ENCODE results near the gene CTNND2.

Gene CTNND2

GRCh38 chr5:11760934-11761603 is 143.2 kb downstream of the CTNND2 start:
- no peak for DNase-seq

- no peak for DNase-seq
These were observed 145.9 kb downstream of the CTNND2 start for GRCh38 chr5:11758321-11758720.

- no peak for DNase-seq
These were observed 146.6 kb downstream of the CTNND2 start for GRCh38 chr5:11757661-11758060.

- no peak for DNase-seq
These were observed 167.2 kb downstream of the CTNND2 start for GRCh38 chr5:11737010-11737409.

GRCh38 chr5:11734369-11734768 is 169.9 kb downstream of the CTNND2 start:
- DNase-seq = no peak

- no peak for DNase-seq
These were observed 170.4 kb downstream of the CTNND2 start for GRCh38 chr5:11733840-11734192.

GRCh38 chr5:11733185-11733839 is 170.9 kb downstream of the CTNND2 start:
- no peak for DNase-seq

- DNase-seq = no peak
These were observed 179.3 kb downstream of the CTNND2 start for GRCh38 chr5:11724940-11725339.

- DNase-seq = no peak
These were observed 184.3 kb downstream of the CTNND2 start for GRCh38 chr5:11719888-11720481.

GRCh38 chr5:11715461-11716196 is 188.6 kb downstream of the CTNND2 start:
- no peak for DNase-seq

- no peak for DNase-seq
These were observed 192.3 kb downstream of the CTNND2 start for GRCh38 chr5:11711932-11712331.

GRCh38 chr5:11709021-11709420 is 195.2 kb downstream of the CTNND2 start:
- no peak for DNase-seq

GRCh38 chr5:11704916-11705315 is 199.3 kb downstream of the CTNND2 start:
- DNase-seq = no peak

- no peak for DNase-seq
These were observed 203.9 kb downstream of the CTNND2 start for GRCh38 chr5:11700391-11700790.

GRCh38 chr5:11692636-11693035 is 211.6 kb downstream of the CTNND2 start:
- no peak for DNase-seq

- DNase-seq = no peak
These were observed 216.7 kb downstream of the CTNND2 start for GRCh38 chr5:11687498-11687897.

GRCh38 chr5:11684607-11685006 is 219.6 kb downstream of the CTNND2 start:
- no peak for DNase-seq

GRCh38 chr5:11683666-11684065 is 220.6 kb downstream of the CTNND2 start:
- DNase-seq = no peak

GRCh38 chr5:11681796-11682195 is 222.4 kb downstream of the CTNND2 start:
- no peak for DNase-seq

- DNase-seq = no peak
These were observed 224.6 kb downstream of the CTNND2 start for GRCh38 chr5:11679676-11680075.

GRCh38 chr5:11675184-11675583 is 229.1 kb downstream of the CTNND2 start:
- DNase-seq = no peak

- DNase-seq = no peak
These were observed 231.7 kb downstream of the CTNND2 start for GRCh38 chr5:11672385-11673085.

GRCh38 chr5:11658376-11658775 is 245.9 kb downstream of the CTNND2 start:
- no peak for DNase-seq

All from T-helper 1 cell (primary cell).